HG03520 (cell line): Measurements from ENCODE around the gene USP37.

Experiments
- ATAC-seq: cut with Tn5 transposase; IDR thresholded peaks from one replicate; pipeline ENCODE4 v1.9.1; 2021; ENCODE audit warnings: mild to moderate bottlenecking, moderate library complexity; ENCODE audit not compliant: unreplicated experiment

Gene USP37

DNA sequence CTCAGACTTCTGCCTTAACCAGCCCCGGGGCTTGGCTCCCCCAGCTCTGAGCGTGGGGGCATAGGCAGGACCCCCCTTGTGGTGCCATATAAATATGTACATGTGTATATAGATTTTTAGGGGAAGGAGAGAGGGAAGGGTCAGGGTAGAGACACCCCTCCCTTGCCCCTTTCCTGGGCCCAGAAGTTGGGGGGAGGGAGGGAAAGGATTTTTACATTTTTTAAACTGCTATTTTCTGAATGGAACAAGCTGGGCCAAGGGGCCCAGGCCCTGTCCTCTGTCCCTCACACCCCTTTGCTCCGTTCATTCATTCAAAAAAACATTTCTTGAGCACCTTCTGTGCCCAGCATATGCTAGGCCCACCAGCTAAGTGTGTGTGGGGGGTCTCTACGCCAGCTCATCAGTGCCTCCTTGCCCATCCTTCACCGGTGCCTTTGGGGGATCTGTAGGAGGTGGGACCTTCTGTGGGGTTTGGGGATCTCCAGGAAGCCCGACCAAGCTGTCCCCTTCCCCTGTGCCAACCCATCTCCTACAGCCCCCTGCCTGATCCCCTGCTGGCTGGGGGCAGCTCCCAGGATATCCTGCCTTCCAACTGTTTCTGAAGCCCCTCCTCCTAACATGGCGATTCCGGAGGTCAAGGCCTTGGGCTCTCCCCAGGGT lies 162.9 kb downstream of the USP37 start:
- no peak for ATAC-seq

GRCh38 chr2:218404351-218405085 lies 163.6 kb downstream of the USP37 start:
- ATAC-seq, result no peak

DNA sequence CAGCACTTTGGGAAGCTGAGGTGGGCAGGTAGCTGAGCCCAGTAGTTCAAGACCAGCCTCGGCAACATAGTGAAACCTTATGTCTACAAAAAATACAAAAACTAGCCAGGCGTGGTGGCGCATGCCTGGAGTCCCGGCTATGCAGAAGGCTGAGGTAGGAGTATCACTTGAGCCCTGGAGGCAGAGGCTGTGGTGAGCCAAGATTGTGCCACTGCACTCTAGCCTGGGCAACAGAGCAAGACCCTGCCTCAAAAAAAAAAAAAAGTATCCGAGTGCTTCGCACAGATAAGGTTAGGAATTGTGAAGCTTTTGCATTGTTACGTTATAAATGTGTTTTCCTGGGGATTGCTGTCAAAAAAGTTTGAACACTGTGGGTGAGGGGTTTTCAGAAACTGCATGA lies 164.3 kb downstream of the USP37 start:
- no peak for ATAC-seq

- no peak for ATAC-seq
Measured at GRCh38 chr2:218402911-218403411, 165.2 kb downstream of the USP37 start.

- no peak for ATAC-seq
Measured at GRCh38 chr2:218402491-218402901, 165.7 kb downstream of the USP37 start.

DNA sequence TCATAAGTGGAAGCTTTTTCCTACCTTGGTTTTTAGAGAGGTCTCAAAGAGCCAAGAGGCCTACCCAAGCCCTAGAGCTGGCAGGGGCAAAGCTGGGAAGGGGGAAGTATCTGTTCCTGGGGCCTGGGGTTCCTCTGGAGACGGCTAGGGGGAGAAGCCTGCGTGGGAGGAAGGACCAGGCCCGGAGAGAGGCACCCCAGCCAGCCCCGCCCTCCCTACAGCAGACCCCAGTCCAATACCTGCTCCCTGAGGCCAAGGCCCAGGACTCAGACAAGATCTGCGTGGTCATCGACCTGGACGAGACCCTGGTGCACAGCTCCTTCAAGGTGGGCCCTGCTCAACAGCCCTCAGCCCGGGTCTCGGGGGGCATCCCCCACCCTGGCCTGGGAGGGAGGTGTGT lies 166.3 kb downstream of the USP37 start:
- ATAC-seq, result no peak

DNA sequence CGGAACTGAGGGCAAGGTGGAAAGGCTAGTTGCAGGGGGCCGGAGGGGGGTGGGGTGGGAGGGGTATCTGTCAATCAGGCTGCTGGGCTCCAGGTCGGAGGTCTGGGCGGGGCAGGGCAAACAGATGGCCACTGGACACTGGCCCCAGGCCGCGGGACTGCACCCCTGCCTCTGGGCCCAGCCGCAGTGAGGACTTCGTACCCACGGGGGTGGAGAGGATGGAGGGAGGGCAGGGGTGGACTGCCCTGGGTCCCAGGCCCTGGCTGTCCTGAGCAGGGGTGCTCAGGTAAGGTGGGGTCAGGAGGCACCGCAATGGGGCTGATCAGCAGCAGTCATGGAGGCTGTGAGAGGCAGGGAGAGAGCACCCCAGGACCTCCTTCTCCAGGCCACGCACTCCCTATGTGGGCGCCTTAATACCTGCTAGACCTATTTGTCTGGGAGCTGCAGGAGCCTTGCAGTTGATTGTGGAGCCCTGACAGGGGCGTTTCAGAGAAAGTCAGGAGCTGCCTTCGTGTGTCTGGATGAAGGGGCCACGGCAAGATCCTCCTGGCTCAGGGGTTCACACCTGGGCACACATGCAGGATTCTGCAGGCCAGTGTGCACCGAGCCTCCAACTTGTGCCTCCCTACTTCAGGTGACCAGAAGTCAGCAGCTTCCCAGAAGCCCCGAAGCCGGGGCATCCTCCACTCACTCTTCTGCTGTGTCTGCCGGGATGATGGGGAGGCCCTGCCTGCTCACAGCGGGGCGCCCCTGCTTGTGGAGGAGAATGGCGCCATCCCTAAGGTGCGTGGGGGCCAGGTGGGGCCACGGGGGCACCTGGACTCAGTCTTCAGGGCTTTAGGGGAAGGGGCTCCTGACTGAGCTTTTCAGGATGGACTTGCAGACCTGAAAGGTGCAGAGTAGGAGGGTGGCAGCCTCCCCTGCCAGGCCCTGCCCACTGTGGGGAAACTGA lies 166.9 kb downstream of the USP37 start:
- ATAC-seq, result no peak
